ENCODE data around the gene RFWD3. TPM values are rescaled to one million over a fixed set of nuclear protein-coding genes. Genes with fewer than 3 reads are reported as not detected.

RFWD3 gene
- total and polyA plus RNA-seq, 2 of the 8 experiments (the other 6 are each of a cell fraction or from before 2014, with no cell fraction given): 67.1 to 114 TPM

- no peak for TF ChIP-seq JUND (IDR thresholded peaks at IDR 0.05; ENCODE audit: low read length)
- TF ChIP-seq BCL11A (IDR thresholded peaks at IDR 0.05; ENCODE audit: low read depth in 2 of 2, low read length in 2 of 2): no peak
- TF ChIP-seq SIX5 (IDR thresholded peaks at IDR 0.05; ENCODE audit: low read depth, low read length): no peak
- TF ChIP-seq SIN3A (conservative IDR thresholded peaks at IDR 0.05 in 1 of 2, IDR thresholded peaks at IDR 0.05 in 1 of 2; ENCODE audit: low read depth in 1 of 2, low read length in 2 of 2): peak; percentile 60 to 76; a peak in 2 of 4 replicates
- TF ChIP-seq SAP30 (IDR thresholded peaks at IDR 0.05; ENCODE audit: insufficient read depth, insufficient replicate concordance, low read length): no peak
- TF ChIP-seq POLR2A (IDR thresholded peaks at IDR 0.05; ENCODE audit: control extremely low read depth in 1 of 2, low read depth in 2 of 2, low read length in 2 of 2): peak; percentile 92 to 95
- TF ChIP-seq BRCA1 (IDR thresholded peaks at IDR 0.05; ENCODE audit: low read depth, low read length): no peak
- TF ChIP-seq MAX (IDR thresholded peaks at IDR 0.05): peak; percentile 81
- TF ChIP-seq TEAD4 (IDR thresholded peaks at IDR 0.05; ENCODE audit: low read depth, low read length): no peak
- TF ChIP-seq SUZ12 (IDR thresholded peaks at IDR 0.05; ENCODE audit: low read length): no peak
- no peak for TF ChIP-seq RNF2 (IDR thresholded peaks at IDR 0.05; ENCODE audit: borderline replicate concordance, low read depth, low read length, missing control alignments, poor library complexity, severe bottlenecking)
- TF ChIP-seq SP2 (IDR thresholded peaks at IDR 0.05; ENCODE audit: low read length): peak; percentile 87
- no peak; a peak in 1 of 4 replicates for TF ChIP-seq HDAC2 (IDR thresholded peaks at IDR 0.05; ENCODE audit: borderline replicate concordance in 1 of 2, low read depth in 2 of 2, low read length in 2 of 2)
- no peak for TF ChIP-seq FOSL1 (IDR thresholded peaks at IDR 0.05; ENCODE audit: insufficient read depth, low read depth, low read length)
- TF ChIP-seq KDM5A (IDR thresholded peaks at IDR 0.05; ENCODE audit: low read length): peak; percentile 53; the same call in 1 of the 2 replicates
- peak; percentile 88 for TF ChIP-seq CREB1 (IDR thresholded peaks at IDR 0.05)
- TF ChIP-seq SP4 (IDR thresholded peaks at IDR 0.05; ENCODE audit: low read length): no peak
- TF ChIP-seq EZH2 (IDR thresholded peaks at IDR 0.05; ENCODE audit: low read depth, low read length, severe bottlenecking): no peak
- no peak for TF ChIP-seq EGR1 (IDR thresholded peaks at IDR 0.05; ENCODE audit: borderline replicate concordance, low read depth, low read length)
- TF ChIP-seq RAD21 (IDR thresholded peaks at IDR 0.05 in 1 of 2, conservative IDR thresholded peaks at IDR 0.05 in 1 of 2; ENCODE audit: low read depth in 2 of 2, low read length in 2 of 2): no peak
- TF ChIP-seq RBBP5 (IDR thresholded peaks at IDR 0.05; ENCODE audit: borderline replicate concordance, low read depth, low read length): peak; percentile 84
These were observed at the start of gene RFWD3 (continued) for GRCh38 chr16:74666425-74667254.

All from H1 (cell line).